ENCODE measurements around the gene SMYD3. TPM values are rescaled to one million over a fixed set of nuclear protein-coding genes. Genes with fewer than 3 reads are reported as not detected.

SMYD3 gene
- total RNA-seq, 1 donor from 2014 or later, result 20.8 TPM

DNA sequence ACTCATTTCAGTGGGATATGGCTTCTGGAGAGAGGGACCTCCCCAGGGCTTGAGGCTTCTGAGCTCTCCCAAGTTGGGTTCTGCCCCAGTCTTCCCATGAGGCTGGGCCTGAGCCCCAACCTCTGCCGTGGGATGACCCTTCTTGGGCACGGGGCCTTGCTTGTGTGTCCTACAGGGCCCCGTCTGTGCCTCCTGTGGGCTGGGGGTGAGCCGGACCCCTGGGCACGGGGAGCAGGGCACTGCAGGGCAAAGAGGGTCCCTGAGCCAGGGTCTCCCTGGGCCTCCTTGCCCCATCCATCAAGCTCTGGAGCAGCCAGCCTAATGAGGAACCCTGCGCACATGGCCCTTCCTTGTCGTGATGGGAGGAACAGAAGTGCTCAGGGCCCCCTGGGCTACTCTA is 5.2 kb upstream of the SMYD3 start:
- Mint-ChIP-seq H3K27ac (no peak overlapping the region), H3K9me3 (peaks cover 10% of the 10 kb centered on the region), H3K27me3 (no peaks in the 10 kb centered on the region), H3K4me1 (peaks cover 9% of the 10 kb centered on the region), H3K36me3 (ENCODE audit: low read depth) (peaks cover 1% of the 10 kb centered on the region), H3K4me3 (no peak overlapping the region)
- no peak for DNase-seq
- CTCF ChIA-PET, result no interaction called here
- POLR2A ChIA-PET, result no interaction called here
- TF ChIP-seq, protein P1, sequence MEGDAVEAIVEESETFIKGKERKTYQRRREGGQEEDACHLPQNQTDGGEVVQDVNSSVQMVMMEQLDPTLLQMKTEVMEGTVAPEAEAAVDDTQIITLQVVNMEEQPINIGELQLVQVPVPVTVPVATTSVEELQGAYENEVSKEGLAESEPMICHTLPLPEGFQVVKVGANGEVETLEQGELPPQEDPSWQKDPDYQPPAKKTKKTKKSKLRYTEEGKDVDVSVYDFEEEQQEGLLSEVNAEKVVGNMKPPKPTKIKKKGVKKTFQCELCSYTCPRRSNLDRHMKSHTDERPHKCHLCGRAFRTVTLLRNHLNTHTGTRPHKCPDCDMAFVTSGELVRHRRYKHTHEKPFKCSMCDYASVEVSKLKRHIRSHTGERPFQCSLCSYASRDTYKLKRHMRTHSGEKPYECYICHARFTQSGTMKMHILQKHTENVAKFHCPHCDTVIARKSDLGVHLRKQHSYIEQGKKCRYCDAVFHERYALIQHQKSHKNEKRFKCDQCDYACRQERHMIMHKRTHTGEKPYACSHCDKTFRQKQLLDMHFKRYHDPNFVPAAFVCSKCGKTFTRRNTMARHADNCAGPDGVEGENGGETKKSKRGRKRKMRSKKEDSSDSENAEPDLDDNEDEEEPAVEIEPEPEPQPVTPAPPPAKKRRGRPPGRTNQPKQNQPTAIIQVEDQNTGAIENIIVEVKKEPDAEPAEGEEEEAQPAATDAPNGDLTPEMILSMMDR (IDR thresholded peaks at IDR 0.05), result no peak
- no peak for ATAC-seq (ENCODE audit: low read depth)
- intact Hi-C loops (cut with micrococcal nuclease), result no loop called here

DNA sequence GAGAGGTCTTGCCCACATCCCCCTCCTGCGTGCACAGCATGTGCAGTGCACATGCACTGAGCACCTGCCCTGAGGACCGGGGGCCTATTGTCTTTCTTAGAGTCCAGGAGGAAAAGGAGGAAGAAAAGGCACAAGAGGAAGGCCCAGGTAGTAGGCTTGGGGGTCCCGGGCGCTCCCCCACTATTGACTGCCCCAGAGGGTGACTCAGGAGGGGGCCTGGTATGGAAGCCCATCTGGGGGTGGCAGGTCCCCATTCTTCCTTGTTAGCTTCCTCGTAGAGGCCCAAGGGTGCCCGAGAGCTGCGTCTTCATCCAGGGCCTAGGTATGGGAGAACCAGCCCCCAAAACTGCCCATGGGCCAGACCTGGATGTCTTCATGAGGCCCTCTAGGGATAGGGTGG is 4.1 kb upstream of the SMYD3 start:
- CTCF ChIA-PET, result no interaction called here
- ATAC-seq (ENCODE audit: low read depth) (no peak), DNase-seq (no peak)
- TF ChIP-seq, protein P1 (IDR thresholded peaks at IDR 0.05), result no peak
- H3K4me3 Mint-ChIP-seq, result no peak overlapping the region
- H3K36me3 Mint-ChIP-seq (ENCODE audit: low read depth), result peaks cover 3% of the 10 kb centered on the region
- H3K27me3 Mint-ChIP-seq, result no peaks in the 10 kb centered on the region
- POLR2A ChIA-PET, result no interaction called here
- intact Hi-C loops (cut with micrococcal nuclease), result no loop called here
- H3K4me1 Mint-ChIP-seq, result peaks cover 14% of the 10 kb centered on the region
- H3K27ac Mint-ChIP-seq, result no peak overlapping the region
- H3K9me3 Mint-ChIP-seq, result peaks cover 8% of the 10 kb centered on the region

DNA sequence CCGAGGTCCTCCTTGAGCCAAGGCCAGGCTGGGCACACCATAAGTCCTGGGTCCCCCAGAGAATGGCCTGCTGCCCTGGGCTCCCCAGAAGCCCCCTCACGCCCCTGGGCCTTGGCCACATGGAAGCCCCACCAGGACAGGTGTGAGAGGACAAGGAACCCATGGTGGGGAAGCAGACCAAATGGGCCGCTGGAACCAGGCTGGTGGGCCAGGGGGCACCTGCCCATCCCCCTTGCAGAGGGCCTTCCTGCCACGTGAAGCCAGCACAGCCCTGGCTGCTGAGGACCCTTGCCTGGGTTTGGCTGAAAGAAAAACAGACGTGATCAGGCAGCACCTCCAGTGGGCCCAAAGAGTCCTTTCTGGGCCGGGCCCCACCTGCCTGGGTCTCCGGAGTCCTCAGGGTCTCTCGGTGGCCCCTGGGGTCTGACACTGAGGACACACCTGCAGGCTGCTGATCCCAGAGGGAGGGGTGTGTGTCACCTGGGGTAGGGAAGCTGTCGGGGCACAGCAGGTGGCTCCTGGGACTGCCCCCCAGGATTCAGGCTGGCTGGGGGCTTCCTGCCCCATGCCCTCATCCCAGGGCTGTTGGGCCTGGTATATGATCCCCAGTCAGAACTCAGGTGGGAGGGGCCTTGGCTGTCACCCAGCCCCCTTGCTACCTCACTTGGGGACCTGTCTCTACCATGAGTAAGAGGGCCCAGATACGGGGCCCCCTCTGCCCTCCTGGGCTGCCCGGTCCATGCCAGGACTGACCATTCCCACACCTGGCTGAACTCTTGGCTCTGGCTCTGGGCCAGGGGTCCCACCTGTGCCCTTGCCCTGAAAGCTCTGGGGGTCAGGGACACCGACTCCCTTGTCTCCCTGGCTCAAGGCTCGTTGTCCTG is 3.3 kb upstream of the SMYD3 start:
- no peak overlapping the region for H3K27ac Mint-ChIP-seq
- H3K9me3 Mint-ChIP-seq, result peaks cover 4% of the 10 kb centered on the region
- H3K4me3 Mint-ChIP-seq, result no peak overlapping the region
- H3K36me3 Mint-ChIP-seq (ENCODE audit: low read depth), result peaks cover 3% of the 10 kb centered on the region
- DNase-seq, result no peak
- peaks cover 22% of the 10 kb centered on the region for H3K4me1 Mint-ChIP-seq
- intact Hi-C loops (cut with micrococcal nuclease), result no loop called here
- ATAC-seq (ENCODE audit: low read depth), result no peak
- CTCF ChIA-PET, result no interaction called here
- POLR2A ChIA-PET, result no interaction called here
- no peaks in the 10 kb centered on the region for H3K27me3 Mint-ChIP-seq
- TF ChIP-seq, protein P1 (IDR thresholded peaks at IDR 0.05), result no peak

DNA sequence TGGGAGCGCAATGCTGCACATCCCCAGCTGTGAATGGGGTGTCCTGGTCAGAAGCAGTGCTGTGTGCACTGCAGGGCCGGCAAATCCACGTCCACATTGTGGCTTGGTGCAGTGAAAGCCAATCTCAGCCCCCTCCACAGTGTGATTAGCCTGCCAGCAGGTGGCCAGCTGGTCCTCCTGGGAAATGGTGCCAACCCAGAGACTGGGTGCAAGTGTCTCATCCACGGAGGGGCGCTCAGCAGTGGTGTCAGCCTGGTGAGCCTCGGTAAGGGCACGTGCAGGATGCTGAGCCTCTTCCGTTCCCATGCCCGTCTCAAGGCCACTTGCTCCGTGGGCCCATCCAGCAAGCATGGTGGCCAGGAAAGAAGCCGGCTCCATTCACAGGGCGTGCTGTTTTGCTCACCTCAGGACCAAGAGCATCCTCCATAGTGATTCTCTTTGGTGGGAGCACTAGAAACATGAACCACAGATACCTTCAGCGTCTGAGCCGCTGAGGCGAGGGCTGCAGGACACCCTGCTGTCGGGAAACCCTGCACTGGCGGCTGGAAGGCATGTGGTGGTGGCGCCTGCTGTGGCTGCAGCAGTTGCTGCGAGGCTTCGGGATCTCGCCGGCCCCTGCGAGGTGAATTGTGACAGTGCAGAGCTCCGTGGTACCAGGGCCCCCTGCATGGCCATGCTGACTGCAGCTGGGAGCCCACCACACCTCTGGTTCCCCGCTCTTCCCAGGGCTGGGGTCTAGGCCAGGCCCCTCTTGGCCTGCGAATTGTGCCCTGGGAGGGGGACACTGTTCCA is 2.0 kb upstream of the SMYD3 start:
- DNase-seq (no peak), ATAC-seq (ENCODE audit: low read depth) (no peak)
- Mint-ChIP-seq H3K4me3 (no peak overlapping the region), H3K27me3 (no peaks in the 10 kb centered on the region), H3K36me3 (ENCODE audit: low read depth) (peaks cover 3% of the 10 kb centered on the region), H3K4me1 (peaks cover 22% of the 10 kb centered on the region), H3K9me3 (no peaks in the 10 kb centered on the region), H3K27ac (no peak overlapping the region)
- CTCF ChIA-PET, result interaction anchor here (3.9 kb wide), 1 partner anchor 12 kb away, joined by 17 read pairs; no protein-coding TSS in a partner anchor
- TF ChIP-seq, protein P1 (IDR thresholded peaks at IDR 0.05), result no peak
- intact Hi-C loops (cut with micrococcal nuclease), result loop anchor here (5.0 kb wide), 1 partner anchor 703 kb away; no protein-coding TSS in a partner anchor
- POLR2A ChIA-PET, result no interaction called here

DNA sequence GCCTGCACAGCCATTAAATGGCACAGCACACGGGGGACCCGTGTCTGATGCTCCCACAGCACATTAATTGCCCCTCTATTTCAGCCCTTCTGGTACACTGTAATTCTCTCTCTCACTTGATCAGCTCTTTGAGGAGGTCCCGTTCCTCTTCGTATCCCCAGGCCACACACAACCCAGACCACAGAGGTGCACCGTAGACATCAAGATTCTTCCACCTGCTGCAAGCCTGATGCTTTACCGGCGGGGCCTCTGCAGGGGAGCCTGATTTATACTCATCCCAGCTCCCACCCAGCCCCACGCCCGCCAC is 759 bp downstream of the SMYD3 start:
- peak overlapping the region; percentile 93 for H3K4me3 Mint-ChIP-seq
- peak overlapping the region; percentile 30 for H3K27ac Mint-ChIP-seq
- intact Hi-C loops (cut with micrococcal nuclease), result loop anchor here (5.0 kb wide), 1 partner anchor 706 kb away; no protein-coding TSS in a partner anchor
- ATAC-seq (ENCODE audit: low read depth) (no peak), DNase-seq (no peak)
- peaks cover 22% of the 10 kb centered on the region for H3K4me1 Mint-ChIP-seq
- TF ChIP-seq, protein P1 (IDR thresholded peaks at IDR 0.05), result no peak
- H3K36me3 Mint-ChIP-seq (ENCODE audit: low read depth), result peaks cover 3% of the 10 kb centered on the region
- H3K27me3 Mint-ChIP-seq, result no peaks in the 10 kb centered on the region
- H3K9me3 Mint-ChIP-seq, result no peaks in the 10 kb centered on the region
- POLR2A ChIA-PET, result interaction anchor here (2.9 kb wide), 1 partner anchor 60 kb away, joined by 12 read pairs; the partner anchor contains the start of genes CNST and TFB2M
- CTCF ChIA-PET, result interaction anchor here (0.7 to 3.9 kb wide), 3 partner anchors 9 to 187 kb away, joined by 3 to 17 read pairs (median 4); no protein-coding TSS in a partner anchor
